Activated T-helper 1 cell treated with anti-CD3 and anti-CD28 coated beads, Interleukin-2, amount 50 U/mL, for 16 hours (primary cell): ENCODE results near the gene MAGI1.

Experiments used
- DNase-seq, 2 donors: peaks; one replicate each; pipeline ENCODE4 v3.0.0-alpha.2; 2020; ENCODE audit warnings: low read depth in 1 of 2, low spot score in 1 of 2

MAGI1 gene

GRCh38 chr3:65844370-65844769 is 194.3 kb downstream of the MAGI1 start:
- DNase-seq, result no peak

DNA sequence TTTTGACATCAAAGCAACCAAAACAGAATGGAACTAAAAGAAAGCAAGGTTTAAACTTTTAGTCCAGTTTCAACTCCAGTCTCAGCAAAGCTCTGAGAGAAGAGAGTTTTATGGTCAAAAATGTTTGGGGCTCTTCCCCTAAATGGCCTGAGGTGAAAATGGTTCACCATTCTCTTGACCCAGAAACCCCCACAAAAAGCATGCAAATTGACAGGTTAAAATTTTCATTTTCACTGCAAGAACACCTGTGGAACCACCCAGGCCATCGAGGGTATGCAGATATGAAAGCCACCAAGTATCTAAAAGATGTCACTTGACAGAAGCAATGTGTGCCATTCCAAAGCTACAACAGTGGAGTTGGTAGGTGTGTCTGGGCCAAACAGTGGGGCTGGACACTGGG is 195.0 kb downstream of the MAGI1 start:
- DNase-seq, result no peak

DNA sequence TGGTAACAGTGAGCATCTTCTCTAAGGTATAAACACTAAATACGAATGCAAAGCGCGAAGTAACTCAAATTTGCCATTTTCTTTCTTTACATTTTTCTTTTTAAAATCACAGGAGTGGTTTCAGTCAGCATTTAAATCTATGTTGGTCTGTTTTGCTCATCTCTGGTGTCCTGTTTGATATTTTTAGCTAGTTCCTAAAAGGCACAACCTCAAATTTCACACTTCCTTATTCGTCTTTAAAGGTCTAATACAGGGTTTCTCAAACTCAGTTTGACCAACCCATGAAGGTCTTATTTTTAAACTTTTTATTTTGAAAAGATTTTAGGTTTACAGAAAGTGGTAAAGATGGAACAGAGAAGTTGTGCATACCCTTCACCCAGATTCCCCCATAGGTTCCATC is 201.1 kb downstream of the MAGI1 start:
- no peak for DNase-seq

- no peak for DNase-seq
These were observed 202.7 kb downstream of the MAGI1 start for GRCh38 chr3:65836047-65836446.

GRCh38 chr3:65833761-65834505 is 204.8 kb downstream of the MAGI1 start:
- DNase-seq, result no peak

DNA sequence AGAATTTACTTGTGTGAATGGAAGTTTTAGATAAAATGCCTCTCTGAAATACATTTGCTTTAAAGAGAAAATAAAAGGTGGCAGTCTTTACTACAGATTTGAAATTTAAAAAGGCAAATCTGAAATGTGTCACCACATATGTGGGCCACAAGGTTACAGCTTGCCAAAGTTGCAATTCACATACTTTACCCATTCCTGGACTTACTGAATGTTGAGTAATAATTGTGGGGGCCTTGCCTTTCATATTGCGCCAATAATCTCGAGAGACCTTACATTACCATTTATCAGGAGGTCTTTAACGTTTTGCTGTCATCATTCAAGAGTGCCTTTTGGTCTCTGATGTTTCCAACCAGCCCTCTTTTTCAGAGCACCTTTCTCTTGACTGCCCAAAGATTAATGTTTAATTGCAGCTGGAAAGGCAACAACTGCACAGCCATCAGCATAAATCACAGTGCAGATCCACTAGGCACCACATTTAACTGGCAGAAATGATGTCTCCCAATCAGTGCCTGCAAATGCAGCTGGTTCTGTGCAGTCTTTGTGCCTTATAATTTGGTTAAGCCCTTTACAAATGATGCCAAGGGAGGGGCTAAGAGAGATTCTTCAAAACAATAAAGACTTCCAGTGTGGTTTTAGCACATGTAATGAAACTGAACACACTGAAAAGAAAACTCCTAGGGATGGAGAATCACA is 206.8 kb downstream of the MAGI1 start:
- DNase-seq, result no peak

- no peak for DNase-seq
These were observed 207.6 kb downstream of the MAGI1 start for GRCh38 chr3:65830948-65831732.

- no peak for DNase-seq
These were observed 209.5 kb downstream of the MAGI1 start for GRCh38 chr3:65829228-65829627.

GRCh38 chr3:65828706-65829105 is 210.0 kb downstream of the MAGI1 start:
- no peak for DNase-seq

DNA sequence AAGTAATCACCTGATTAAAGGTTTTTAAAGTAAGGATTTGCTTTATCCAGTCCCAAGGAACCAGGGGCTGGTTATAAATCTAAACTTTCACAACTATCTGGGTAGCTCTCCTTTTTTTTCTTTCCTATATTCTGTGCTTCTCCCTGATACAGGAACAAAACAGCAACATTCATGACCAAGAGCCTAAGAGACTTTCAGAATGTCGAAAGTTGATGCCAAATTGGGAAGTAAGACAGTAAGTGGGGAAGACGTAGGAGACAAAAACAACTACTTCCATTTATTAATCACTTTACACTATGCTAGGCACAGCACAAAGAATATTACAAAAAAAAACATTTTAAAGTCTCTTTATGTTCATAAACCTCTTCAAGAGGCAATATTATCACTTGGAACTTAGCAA is 211.6 kb downstream of the MAGI1 start:
- DNase-seq, result no peak

- DNase-seq, result no peak
These were observed 214.6 kb downstream of the MAGI1 start for GRCh38 chr3:65824166-65824565.

DNA sequence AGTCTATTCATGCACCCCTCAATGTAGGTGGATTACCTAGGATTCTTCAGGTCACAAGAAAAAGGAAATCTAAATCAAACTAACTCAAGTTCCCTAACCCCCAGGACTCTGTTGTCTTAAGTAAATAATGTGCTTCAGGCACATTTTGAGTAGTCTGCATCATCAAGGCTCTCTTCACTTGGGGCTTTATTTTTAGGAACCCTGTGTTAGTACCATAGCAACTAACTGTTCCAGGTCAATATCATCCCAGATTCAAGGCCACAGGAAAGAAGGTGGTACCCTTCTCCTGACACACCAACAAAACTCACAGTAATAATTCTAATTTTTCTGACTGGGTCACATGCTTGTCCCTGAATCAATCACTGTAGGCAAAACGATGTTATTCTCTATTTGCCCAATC is 218.1 kb downstream of the MAGI1 start:
- DNase-seq, result no peak

DNA sequence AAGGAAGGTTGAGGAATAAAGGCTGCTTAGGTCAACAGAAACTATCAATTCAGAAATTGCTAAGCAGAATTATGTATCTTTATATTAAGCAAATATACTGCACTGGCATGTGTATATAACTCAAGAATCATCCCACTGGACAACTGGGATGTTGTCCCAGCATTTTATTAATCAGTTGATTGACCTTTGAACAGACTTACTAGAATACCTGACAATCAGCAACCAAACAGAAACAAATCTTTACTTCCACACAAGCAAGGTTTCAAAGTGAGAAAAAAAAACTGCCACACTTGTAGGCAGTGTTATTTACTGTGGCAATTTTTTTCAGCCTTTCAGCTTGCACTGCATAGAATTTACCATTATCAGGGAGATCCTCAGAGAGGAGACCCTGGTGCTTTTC is 218.8 kb downstream of the MAGI1 start:
- no peak for DNase-seq

GRCh38 chr3:65817553-65818126 is 221.1 kb downstream of the MAGI1 start:
- no peak for DNase-seq

GRCh38 chr3:65816208-65816607 is 222.5 kb downstream of the MAGI1 start:
- DNase-seq, result no peak

DNA sequence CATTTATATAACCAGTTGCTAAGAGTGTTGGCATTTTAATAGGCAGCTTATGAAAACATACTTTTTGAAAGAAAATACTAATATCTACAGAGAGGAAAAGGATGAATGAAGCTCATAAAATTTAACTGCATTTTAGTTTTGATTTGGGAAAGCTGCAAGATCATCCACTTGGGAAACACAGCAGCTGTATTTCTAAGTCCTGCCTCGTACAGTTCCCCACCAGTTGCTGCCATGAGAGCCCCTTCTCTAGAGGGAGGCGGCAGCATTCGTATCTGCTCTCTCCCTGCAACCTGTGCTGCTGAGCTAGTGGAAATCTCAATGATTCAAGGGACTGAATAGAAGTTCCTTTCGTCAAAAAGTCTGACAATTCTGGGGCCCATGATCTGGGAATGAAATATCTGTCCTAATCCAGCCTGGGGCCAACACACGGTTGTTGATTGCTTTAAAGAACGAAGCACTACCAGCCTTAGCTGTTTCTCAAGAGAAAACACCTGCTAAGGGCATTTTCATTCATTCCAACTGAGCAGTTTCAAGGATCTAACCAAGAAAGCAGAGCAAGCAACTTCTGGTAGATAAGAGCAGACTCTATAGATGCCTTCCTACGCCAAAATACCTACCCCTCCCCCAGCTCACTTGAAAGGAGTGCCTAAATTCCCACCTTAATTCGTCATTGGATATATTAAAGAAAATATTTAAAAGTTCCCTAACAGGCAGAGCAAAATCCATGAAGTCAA is 223.7 kb downstream of the MAGI1 start:
- DNase-seq, result no peak

GRCh38 chr3:65811892-65812291 is 226.8 kb downstream of the MAGI1 start:
- DNase-seq, result no peak

- no peak for DNase-seq
These were observed 227.5 kb downstream of the MAGI1 start for GRCh38 chr3:65811086-65811761.

GRCh38 chr3:65810302-65810701 is 228.4 kb downstream of the MAGI1 start:
- no peak for DNase-seq

DNA sequence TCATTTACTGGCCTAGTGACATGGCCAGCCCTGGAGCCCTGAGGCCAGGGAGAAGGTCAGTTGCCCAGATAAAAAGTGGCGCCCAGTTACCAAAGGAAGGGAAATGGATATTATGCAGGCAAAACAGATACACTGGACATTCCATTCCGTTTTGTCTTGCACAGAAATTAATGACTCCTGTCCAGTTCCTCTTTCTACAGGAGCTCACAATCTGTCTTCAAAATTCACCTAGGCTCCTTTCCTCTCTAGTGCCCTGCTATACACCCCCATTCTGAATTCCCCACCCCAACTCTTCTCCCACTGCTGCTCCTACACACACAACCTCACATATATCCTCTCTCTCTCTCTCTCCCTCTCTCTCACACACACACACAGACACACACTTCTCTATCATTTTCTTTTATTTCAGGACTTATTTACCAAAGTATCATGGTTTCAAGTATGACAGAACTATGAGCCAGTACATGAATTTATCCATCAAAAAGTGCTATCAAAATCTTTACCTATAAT is 229.0 kb downstream of the MAGI1 start:
- DNase-seq, result no peak
